Midbrain (tissue), 1 donor: Measurements from ENCODE around the gene PPP1R1A.

Experiments
- DNase-seq: peaks from one replicate; lab custom pipeline; 2025; lab: John Stamatoyannopoulos, UW

The PPP1R1A gene

DNA sequence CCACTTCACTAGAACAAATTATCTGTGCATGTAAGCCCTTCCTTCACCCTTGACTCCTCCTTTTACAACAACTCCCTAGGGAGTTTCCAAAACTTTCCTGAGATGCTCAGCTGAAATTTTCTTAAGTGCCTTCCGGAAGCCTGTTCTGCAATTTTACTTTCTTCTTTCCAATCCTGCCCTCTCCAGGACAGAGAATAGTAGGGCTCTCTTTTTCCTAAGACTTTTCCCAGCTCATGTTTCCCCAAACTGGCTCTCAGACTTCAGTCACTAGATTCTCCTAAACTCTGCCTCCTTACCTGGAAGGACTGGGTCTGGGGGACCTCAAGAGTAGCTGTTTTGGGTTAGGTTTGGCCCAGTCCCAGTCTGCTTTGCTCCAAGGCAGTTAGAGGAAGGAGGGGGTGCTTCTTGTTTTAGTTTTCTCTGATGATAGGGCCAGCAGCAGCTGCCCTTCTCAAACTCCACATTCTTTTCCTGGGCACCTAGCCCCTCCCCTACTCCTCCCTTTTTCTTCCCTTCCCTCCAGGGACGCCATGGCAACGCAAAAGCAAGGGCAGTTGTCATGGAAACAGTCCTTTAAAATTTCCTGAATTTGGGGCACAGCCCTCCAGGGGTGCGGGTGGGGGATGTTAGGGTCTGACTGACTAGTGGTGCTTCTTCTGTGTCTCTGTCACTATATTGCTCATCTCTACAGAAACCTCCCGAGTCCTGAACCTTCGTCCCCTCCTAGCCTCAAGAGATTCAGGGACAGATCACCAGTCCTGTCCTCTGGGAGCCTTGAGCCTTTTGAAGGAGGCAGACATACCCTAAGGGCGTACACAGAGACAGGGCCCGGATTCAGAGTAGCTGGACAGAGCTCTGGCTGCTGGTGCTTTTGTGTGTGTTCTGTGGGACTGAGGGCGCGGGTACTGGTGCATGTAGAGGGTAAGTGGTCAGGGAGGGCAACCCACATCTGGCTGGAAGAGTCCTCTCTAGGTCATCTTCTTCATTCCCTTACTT lies 17.0 kb downstream of the PPP1R1A start:
- no peak for DNase-seq

DNA sequence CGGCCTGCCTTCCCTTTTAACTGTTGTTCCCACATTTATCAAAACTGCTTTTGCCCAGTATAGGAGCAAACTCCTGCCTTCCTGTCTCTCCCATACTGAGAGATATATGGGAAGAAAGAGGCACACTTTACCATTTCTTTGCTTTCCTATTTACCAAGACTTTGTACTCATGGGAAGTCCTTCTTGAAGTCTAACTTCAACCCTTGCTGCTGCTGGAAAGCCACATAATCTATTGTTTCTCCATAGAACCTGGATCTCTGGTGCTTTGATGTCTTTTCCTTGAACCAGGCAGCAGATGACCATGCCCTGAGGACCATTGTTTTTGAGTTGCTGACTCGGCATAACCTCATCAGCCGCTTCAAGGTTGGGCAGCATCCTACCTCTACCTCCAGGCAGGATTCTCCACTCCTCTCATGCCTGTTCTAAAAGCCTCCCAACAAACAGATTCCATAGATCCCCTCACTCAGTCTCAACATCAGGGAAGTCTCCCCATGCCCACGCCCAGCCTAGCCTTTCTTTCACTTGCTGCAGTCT lies 18.4 kb downstream of the PPP1R1A start:
- DNase-seq: no peak

GRCh38 chr12:54569072-54569471 lies 19.4 kb downstream of the PPP1R1A start:
- DNase-seq: no peak

DNA sequence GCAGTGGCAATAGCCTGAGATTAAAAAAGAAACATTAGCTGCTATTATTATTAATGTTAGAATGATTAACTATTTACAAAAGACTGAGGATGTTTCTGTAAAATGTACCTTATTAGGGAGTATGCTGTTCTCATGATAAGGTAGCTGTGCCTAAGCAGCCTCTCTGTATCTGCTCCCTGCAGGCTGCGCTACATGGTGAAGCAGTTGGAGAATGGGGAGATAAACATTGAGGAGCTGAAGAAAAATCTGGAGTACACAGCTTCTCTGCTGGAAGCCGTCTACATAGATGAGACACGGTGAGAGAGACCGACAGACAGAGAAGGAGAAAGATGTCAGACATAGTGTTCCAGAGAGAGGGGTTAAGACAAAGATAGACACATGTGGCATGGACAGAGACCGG lies 21.7 kb downstream of the PPP1R1A start:
- no peak for DNase-seq

GRCh38 chr12:54565986-54566544 lies 22.4 kb downstream of the PPP1R1A start:
- DNase-seq: no peak

- no peak for DNase-seq
Observed at GRCh38 chr12:54565310-54565985, 23.0 kb downstream of the PPP1R1A start.

GRCh38 chr12:54564768-54565167 lies 23.7 kb downstream of the PPP1R1A start:
- DNase-seq: no peak

DNA sequence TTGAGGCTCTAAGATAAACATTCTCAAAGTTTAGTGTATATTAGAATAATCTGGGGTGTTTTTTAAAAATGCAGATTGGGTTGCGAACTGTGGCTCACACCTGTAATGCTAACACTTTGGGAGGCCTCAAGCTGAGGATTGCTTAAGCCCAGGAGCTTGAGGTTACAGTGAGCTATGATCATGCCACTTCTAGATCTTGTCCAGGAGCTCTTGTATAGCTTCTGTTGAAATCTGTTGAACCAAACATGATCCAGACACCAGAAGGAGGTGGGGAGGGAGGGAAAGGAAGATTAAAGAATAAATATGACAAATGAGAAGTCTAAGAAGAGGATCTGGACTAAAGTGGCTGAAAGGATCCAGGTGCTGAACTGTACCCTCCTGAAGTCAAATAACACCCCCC lies 24.7 kb downstream of the PPP1R1A start:
- DNase-seq: no peak

- no peak for DNase-seq
Observed at GRCh38 chr12:54562750-54563356, 25.6 kb downstream of the PPP1R1A start.

- peak; percentile 17 for DNase-seq
Observed at GRCh38 chr12:54561164-54561563, 27.3 kb downstream of the PPP1R1A start.

DNA sequence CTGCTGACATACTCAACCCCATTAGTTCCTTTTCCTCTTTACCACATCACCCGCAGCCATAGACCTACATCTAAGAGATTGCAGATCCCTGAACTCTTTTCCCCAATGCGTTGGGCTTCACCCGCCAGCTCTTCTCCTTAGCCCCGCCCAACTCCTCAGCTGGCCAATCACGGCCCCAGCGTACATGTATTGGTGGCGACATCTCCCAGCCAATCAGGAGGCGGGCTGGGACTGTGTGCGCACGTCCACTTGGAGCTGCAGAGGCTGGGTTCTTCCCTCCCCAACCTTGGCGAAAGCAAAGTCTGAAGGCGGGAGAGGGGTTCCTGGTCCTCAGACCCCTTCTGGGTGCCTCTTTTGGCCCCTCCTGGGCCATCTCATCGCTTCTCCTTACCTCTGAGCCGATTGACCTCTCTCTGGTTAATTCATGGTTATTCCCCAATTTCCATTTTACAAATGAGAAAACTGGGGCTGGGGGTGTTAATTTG lies 28.0 kb downstream of the PPP1R1A start:
- peak; percentile 93 for DNase-seq

DNA sequence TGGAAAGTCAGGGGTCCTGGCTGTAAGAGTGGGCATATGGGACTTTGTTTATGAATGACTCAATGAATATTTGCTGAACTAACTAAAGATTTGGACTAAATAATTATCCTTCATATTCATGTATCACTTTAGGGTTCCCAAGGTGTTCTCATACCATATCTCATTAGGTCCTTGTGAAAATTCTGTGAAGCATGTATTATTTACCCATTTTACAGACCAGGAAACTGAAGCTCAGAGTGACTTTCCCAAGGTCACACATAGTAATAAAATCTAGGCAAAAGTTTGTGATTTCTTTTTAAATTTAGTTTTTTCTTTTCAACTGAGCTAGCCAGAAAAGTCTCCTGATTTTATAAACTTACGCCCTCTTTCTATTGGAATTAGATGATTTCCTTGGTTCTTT lies 29.7 kb downstream of the PPP1R1A start:
- DNase-seq: no peak

DNA sequence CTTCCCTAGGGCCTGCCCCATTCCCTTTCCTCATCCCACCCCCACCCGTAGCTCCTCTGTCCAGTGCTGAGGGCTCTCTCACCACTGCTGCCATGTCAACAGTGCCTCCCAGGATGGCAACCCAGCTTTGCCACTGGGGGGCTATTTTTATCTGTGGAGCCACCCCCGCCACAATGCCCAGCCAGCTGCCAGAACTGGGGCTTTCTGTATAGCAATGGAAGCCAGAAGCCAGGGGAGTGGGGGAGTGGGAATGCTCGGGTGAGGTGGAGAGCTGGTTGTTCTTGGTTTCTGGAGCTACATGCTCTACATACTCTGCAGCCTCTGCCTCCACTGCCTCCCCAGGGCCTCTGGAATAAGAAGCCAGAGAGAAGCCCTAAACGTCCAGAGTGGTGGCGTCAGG lies 30.1 kb downstream of the PPP1R1A start:
- no peak for DNase-seq

DNA sequence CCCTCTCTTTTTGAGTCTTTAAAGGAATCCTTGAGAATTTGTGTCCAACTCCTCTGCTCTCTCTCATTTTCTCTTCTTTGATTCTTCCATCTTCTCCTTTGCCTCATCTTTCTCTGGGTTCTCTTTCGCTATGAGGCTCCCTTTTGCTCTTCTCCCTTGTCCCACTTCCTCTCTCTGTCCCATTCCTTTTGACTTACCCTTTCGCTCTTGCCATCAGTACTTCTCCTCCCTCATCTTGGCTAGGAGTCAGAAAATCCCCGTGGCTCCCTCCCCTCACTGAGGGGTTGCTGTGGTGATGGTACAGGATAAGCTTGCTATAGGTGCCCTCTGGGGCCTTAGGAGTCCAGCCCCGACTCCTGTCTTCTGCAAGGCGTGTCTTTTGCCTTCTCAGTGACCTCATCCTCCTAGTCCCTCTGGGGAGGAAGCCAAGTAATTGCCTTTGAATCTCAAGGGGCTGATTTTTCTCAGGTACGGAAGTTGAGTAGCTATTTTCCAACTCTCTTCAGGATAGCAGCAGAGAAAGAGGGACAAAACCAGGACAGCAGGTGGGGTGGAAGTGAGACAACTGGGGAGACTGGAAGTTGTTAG lies 32.7 kb downstream of the PPP1R1A start:
- DNase-seq: no peak

DNA sequence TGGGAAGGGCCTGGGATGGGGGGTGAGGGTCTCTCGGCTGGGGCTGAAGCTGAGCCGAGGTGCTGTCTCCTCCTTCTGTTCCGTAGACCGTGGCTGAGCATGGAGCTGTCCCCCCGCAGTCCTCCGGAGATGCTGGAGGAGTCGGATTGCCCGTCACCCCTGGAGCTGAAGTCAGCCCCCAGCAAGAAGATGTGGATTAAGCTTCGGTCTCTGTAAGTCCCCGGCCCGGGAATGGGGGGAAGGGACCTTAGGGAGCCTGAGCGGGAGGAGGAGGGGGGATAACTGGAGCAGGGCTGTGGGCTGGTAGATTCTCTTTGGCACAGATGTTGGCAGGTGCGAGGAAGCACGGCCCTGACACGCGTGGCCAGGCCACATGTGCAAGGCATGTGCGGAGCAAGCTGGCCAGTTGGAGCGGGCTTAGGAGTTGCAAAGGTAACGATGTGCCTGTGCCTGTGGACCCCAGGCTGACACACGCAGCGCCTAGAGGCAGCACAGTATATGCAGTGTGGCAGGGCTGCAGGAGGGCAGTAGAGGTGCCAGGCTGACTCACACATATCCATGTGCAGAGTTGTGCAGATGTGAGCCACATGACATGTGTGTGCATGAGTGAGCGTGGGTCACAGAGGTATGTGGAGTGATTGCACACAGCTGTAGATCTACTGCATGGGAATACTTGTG lies 38.5 kb downstream of the PPP1R1A start:
- no peak for DNase-seq

DNA sequence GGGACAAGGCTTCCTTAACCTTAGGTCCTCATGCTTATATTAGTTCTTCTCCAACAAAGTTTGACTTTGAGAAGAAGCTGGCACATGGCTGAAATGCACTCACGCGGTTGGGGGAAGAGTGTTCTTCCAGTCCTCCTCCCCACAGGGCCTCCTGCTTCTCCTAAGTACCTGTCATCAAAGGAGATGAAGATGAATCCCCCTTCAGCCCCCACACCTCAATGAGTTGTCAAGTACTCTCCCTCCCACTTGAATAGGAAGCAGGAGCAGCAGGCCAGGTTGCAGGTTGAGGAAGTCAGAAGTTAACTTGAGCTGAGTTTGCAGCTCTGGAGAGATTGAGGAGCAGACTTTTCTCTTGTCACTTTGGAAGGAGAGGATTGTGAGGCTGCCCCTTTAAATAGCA lies 41.9 kb downstream of the PPP1R1A start:
- DNase-seq: no peak

DNA sequence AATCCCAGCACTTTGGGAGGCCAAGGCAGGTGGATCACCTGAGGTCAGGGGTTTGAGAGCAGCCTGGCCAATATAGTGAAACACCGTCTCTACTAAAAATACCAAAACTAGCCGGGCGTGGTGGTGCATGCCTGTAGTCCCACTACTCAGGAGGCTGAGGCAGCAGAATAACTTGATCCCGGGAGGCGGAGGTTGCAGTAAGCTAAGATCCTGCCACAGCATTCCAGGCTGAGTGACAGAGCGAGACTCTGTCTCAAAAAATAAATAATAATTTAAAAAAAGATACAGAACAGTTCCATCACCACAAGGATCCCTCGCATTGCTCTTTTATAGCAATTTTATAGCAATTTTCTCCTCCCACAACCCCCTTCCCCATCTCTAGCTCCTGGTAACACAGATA lies 43.7 kb downstream of the PPP1R1A start:
- DNase-seq: no peak

DNA sequence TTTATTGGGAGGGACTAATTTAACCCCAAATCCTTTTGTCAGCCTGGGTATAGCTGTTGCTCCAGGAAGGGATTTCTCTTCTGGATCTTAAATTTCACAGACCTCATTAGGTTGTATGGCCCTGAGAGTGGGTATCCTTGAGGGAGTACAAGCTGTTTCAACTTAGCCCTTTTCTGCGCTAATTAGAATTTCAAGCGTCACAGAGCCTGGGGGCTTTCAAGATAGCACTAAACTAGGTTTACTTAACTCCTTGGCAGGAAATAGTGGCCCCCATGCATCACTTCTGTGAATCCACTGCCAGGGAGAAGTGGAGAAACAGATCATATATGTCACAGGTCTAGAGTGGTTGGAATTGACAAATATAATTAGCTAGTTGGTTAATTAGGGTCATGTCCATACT lies 44.9 kb downstream of the PPP1R1A start:
- no peak for DNase-seq

- DNase-seq: no peak
Observed at GRCh38 chr12:54541751-54542290, 46.6 kb downstream of the PPP1R1A start.

DNA sequence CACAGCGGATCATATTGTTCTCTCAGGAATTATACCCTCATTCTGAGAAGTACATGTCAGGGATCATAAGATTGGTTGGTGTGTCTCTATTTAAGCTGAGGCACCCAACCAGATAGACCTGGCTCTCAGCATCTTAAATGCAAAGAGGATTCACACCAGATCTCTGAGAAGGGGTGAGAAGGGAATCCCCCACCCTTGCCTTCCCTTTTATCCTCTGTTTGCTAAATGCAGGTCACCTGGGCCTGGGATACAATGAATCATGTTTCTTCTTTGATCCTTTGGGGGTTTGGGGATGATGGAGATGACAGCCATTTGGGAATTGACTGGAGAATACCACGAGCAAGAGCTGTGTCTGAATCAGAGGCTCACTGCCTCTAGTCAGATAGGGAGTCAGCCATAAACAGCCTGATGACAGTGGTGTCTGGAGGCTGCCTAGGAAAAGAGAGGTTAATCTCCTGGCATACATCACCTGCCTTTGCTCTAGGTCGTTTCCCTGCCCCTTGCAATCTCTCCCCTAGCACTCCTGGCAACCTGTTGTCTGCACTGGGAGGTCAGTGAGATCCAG lies 50.2 kb downstream of the PPP1R1A start:
- DNase-seq: no peak
